MM.1S (cell line): ENCODE data around the gene STAU1.

Experiments
- DNase-seq: peaks from one replicate; pipeline ENCODE4 v3.0.0-alpha.2; 2015
- H2AFZ ChIP-seq: fragments of 300-600 bp; sonication (generic); 2 replicates; pipeline ENCODE4 v1.6.0; 2016; ENCODE audit warnings: antibody characterized with exemption, low read length
- H3F3A ChIP-seq: fragments of 300-600 bp; sonication (generic); 2 replicates; pipeline ENCODE4 v1.6.1; 2016; ENCODE audit warnings: mild to moderate bottlenecking, antibody characterized with exemption, low read length, moderate library complexity, mixed read lengths; ENCODE audit not compliant: insufficient read depth
- H3K27ac ChIP-seq: fragments of 300-600 bp; sonication (generic); 2 replicates; pipeline ENCODE4 v1.5.1; 2016; ENCODE audit warnings: mild to moderate bottlenecking, low read length
- H3K27me3 ChIP-seq: fragments of 300-600 bp; sonication (generic); replicated peaks from 2 replicates; pipeline ENCODE4 v1.6.0; 2016; ENCODE audit warnings: low read length; ENCODE audit not compliant: insufficient read depth
- H3K36me3 ChIP-seq: fragments of 300-600 bp; sonication (generic); replicated peaks from 2 replicates; pipeline ENCODE4 v1.6.1; 2016; ENCODE audit warnings: mild to moderate bottlenecking, low read length, mixed read lengths; ENCODE audit not compliant: insufficient read depth
- H3K4me1 ChIP-seq: fragments of 300-600 bp; sonication (generic); 2 replicates; pipeline ENCODE4 v1.6.1; 2016; ENCODE audit warnings: low read length, mixed read lengths
- H3K4me2 ChIP-seq: fragments of 300-600 bp; sonication (generic); 2 replicates; pipeline ENCODE4 v1.6.0; 2016; ENCODE audit warnings: low read depth, low read length
- H3K4me3 ChIP-seq: fragments of 300-600 bp; sonication (generic); 2 replicates; pipeline ENCODE4 v1.5.1; 2016; ENCODE audit warnings: low read length, mixed read lengths
- H3K79me2 ChIP-seq: fragments of 300-600 bp; sonication (generic); 2 replicates; pipeline ENCODE4 v1.6.1; 2016; ENCODE audit warnings: mixed run types, low read length, mixed read lengths
- H3K9ac ChIP-seq: fragments of 300-600 bp; sonication (generic); 2 replicates; pipeline ENCODE4 v1.6.1; 2016; ENCODE audit warnings: low read length, mixed read lengths
- H3K9me2 ChIP-seq: fragments of 300-600 bp; sonication (generic); replicated peaks from 2 replicates; pipeline ENCODE4 v1.6.1; 2016; ENCODE audit warnings: mild to moderate bottlenecking, low read length, mixed read lengths; ENCODE audit not compliant: insufficient read depth
- H3K9me3 ChIP-seq: fragments of 300-600 bp; sonication (generic); replicated peaks from 2 replicates; pipeline ENCODE4 v1.6.1; 2016; ENCODE audit warnings: mild to moderate bottlenecking, low read length, mixed read lengths; ENCODE audit not compliant: insufficient read depth
- H4K20me1 ChIP-seq: fragments of 300-600 bp; sonication (generic); 2 replicates; pipeline ENCODE4 v1.6.1; 2016; ENCODE audit warnings: mild to moderate bottlenecking, low read length, moderate library complexity, mixed read lengths; ENCODE audit not compliant: insufficient read depth
- EZH2 ChIP-seq: fragments of 300-600 bp; sonication (generic); optimal IDR thresholded peaks from 2 replicates; pipeline ENCODE3; 2017; ENCODE audit warnings: low read depth, mild to moderate bottlenecking, antibody characterized with exemption, low read length, mixed read lengths
- EZH2phosphoT487 ChIP-seq: fragments of 300-600 bp; sonication (generic); IDR thresholded peaks from 2 replicates; pipeline ENCODE4 v1.6.1; 2018; ENCODE audit warnings: antibody characterized with exemption, low read length
- TF ChIP-seq, protein P1 (sequence below): fragments of 300-600 bp; sonication (generic); IDR thresholded peaks from 2 replicates; pipeline ENCODE4 v1.5.1; 2016; ENCODE audit warnings: antibody characterized with exemption, low read length, mixed read lengths

STAU1 gene

DNA sequence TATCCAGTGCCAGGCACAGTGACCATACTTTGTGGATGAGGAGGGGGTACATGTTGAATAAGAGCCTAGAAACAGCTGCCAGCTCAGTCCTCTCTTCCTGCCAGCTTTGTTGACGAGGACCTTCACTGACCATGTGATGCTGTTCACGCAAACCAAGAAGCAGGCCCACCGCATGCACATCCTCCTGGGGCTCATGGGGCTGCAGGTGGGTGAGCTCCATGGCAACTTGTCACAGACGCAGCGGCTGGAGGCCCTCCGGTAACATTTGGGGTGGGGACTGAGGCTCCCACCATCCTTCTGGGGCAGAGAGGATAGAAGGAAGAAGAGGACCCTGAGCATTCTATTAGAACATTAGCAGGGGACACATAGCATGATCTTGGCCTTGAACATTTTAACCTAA is 46.7 kb upstream of the STAU1 start:
- Histone ChIP-seq H3K4me1 (no peaks in the 10 kb centered on the region), H3F3A (no peaks in the 10 kb centered on the region), H3K27ac (no peak overlapping the region), H3K27me3 (no peaks in the 10 kb centered on the region), H3K79me2 (no peaks in the 10 kb centered on the region), H3K4me2 (no peak overlapping the region), H2AFZ (no peak overlapping the region), H3K9ac (no peak overlapping the region), H3K36me3 (peaks cover 3% of the 10 kb centered on the region), H3K9me3 (no peaks in the 10 kb centered on the region), H3K9me2 (no peaks in the 10 kb centered on the region), H3K4me3 (no peak overlapping the region), H4K20me1 (no peaks in the 10 kb centered on the region)
- TF ChIP-seq EZH2 (no peak), EZH2phosphoT487 (no peak)
- TF ChIP-seq, protein P1, sequence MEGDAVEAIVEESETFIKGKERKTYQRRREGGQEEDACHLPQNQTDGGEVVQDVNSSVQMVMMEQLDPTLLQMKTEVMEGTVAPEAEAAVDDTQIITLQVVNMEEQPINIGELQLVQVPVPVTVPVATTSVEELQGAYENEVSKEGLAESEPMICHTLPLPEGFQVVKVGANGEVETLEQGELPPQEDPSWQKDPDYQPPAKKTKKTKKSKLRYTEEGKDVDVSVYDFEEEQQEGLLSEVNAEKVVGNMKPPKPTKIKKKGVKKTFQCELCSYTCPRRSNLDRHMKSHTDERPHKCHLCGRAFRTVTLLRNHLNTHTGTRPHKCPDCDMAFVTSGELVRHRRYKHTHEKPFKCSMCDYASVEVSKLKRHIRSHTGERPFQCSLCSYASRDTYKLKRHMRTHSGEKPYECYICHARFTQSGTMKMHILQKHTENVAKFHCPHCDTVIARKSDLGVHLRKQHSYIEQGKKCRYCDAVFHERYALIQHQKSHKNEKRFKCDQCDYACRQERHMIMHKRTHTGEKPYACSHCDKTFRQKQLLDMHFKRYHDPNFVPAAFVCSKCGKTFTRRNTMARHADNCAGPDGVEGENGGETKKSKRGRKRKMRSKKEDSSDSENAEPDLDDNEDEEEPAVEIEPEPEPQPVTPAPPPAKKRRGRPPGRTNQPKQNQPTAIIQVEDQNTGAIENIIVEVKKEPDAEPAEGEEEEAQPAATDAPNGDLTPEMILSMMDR: no peak
- DNase-seq: no peak

DNA sequence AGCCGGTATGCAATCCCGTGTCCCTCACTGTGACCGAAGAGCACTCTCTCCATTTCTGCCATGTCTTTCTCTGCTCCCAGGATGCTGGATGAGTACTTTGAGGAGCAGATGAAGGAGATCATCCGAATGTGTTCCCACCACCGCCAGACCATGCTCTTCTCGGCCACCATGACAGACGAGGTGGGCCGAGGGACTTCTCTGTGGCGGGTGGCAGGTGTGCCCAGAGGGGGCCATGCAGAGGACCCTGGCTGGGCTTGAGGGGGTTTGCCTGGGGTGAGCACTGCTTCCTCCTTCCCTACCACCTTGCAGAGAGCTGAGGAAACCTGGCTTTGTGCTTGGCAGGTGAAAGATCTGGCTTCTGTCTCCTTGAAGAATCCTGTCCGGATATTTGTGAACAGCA is 45.1 kb upstream of the STAU1 start:
- Histone ChIP-seq H3K4me3 (no peak overlapping the region), H3K36me3 (no peaks in the 10 kb centered on the region; the same call in 1 of the 2 replicates), H3K4me2 (no peak overlapping the region), H3K79me2 (no peaks in the 10 kb centered on the region), H2AFZ (no peak overlapping the region), H3K9ac (no peak overlapping the region), H3F3A (no peaks in the 10 kb centered on the region), H3K9me2 (no peaks in the 10 kb centered on the region), H3K27ac (no peak overlapping the region), H3K27me3 (no peaks in the 10 kb centered on the region), H3K4me1 (no peaks in the 10 kb centered on the region), H3K9me3 (no peaks in the 10 kb centered on the region), H4K20me1 (no peaks in the 10 kb centered on the region)
- no peak for DNase-seq
- TF ChIP-seq EZH2: no peak
- TF ChIP-seq, protein P1: no peak
- no peak for TF ChIP-seq EZH2phosphoT487

DNA sequence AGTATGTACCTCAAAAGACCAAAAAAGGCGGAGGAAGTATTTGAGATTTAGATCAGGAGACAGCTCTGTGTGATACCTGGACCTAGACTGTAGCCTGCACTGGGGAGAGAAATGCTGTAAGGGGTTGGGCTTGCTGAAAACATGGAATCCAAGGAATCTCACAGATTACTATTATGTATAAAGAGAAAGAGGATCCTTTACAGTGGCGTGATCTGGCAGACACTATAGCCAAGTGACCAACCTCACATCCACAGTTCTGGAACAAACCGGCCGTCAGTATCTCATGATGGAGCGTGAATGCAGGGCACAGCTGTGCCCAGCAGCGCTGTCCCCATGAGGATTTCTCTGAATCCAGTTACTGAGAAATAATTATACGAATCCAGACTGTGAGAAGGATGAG is 43.3 kb upstream of the STAU1 start:
- no peaks in the 10 kb centered on the region for H4K20me1 ChIP-seq
- H3K9me3 ChIP-seq: no peaks in the 10 kb centered on the region
- H3K9me2 ChIP-seq: no peaks in the 10 kb centered on the region
- H3K9ac ChIP-seq: no peak overlapping the region
- no peak overlapping the region for H3K27ac ChIP-seq
- no peak overlapping the region for H3K4me3 ChIP-seq
- DNase-seq: no peak
- no peaks in the 10 kb centered on the region for H3K27me3 ChIP-seq
- H3K4me1 ChIP-seq: no peaks in the 10 kb centered on the region
- no peak overlapping the region for H2AFZ ChIP-seq
- no peaks in the 10 kb centered on the region for H3K36me3 ChIP-seq
- H3F3A ChIP-seq: no peaks in the 10 kb centered on the region
- no peak for TF ChIP-seq EZH2
- no peak for TF ChIP-seq EZH2phosphoT487
- TF ChIP-seq, protein P1: no peak
- H3K79me2 ChIP-seq: no peaks in the 10 kb centered on the region
- no peak overlapping the region for H3K4me2 ChIP-seq
